A172 (cell line): Measurements from ENCODE around the gene KRTAP4-11. TPM values are rescaled to one million over a fixed set of nuclear protein-coding genes. Genes with fewer than 3 reads are reported as not detected.
"Not testable (repeated sequence)": the region's sequence is repeated elsewhere in the genome, so short reads cannot be mapped to it uniquely, and the experiment has no call there.

Experiments used
- DNase-seq: peaks from one replicate; pipeline ENCODE4 v3.0.0-alpha.2; 2015; ENCODE audit warnings: low spot score
- total RNA-seq: library from RNA; depleted of rRNA; stranded (reverse); fragments of >200 nt; shearing (Covaris generic); gene quantifications from 2 replicates; pipeline ENCODE4 v1.2.3, GENCODE V29; 2014; rRNA removed

KRTAP4-11 gene
- total RNA-seq, 1 experiment from 2014 or later: not detected

GRCh38 chr17:41084100-41084856 lies 33.9 kb downstream of the KRTAP4-11 start, which contains the start of gene KRTAP4-7:
Gene KRTAP4-7 (plus strand): TSS chr17:41084150. CDS start chr17:41084207, 57 bp downstream.
- DNase-seq: not testable (repeated sequence)

GRCh38 chr17:41083427-41083826 lies 34.7 kb downstream of the KRTAP4-11 start:
- DNase-seq: peak; percentile 45

GRCh38 chr17:41082626-41083025 lies 35.5 kb downstream of the KRTAP4-11 start:
- peak; percentile 49 for DNase-seq

GRCh38 chr17:41076788-41077187 lies 41.4 kb downstream of the KRTAP4-11 start:
- no peak for DNase-seq

- DNase-seq: no peak
Measured at GRCh38 chr17:41073676-41074075, 44.5 kb downstream of the KRTAP4-11 start.

- DNase-seq: no peak
Measured at GRCh38 chr17:41071606-41072360, 46.4 kb downstream of the KRTAP4-11 start.

- DNase-seq: no peak
Measured at GRCh38 chr17:41069031-41069430, 49.1 kb downstream of the KRTAP4-11 start.

- DNase-seq: no peak
Measured at GRCh38 chr17:41067281-41067680, 50.9 kb downstream of the KRTAP4-11 start.

Other genes with a start within 250 kb of the KRTAP4-11 start
- not detected in 2 replicates for gene KRT20, start 233.1 kb downstream of the KRTAP4-11 start, total RNA-seq
- not detected in 2 replicates for gene KRT23, start 180.7 kb downstream of the KRTAP4-11 start, total RNA-seq
- not detected in 2 replicates for gene KRT39, start 151.4 kb downstream of the KRTAP4-11 start, total RNA-seq
- not detected in 2 replicates for gene KRT40, start 134.0 kb downstream of the KRTAP4-11 start, total RNA-seq
- not detected in 2 replicates for gene KRTAP3-3, start 124.2 kb downstream of the KRTAP4-11 start, total RNA-seq
- gene KRTAP3-2, start 118.5 kb downstream of the KRTAP4-11 start, total RNA-seq: not detected in 2 replicates
- not detected in 2 replicates for gene KRTAP3-1, start 109.2 kb downstream of the KRTAP4-11 start, total RNA-seq
- gene KRTAP1-5, start 91.2 kb downstream of the KRTAP4-11 start, total RNA-seq: not detected in 2 replicates
- gene KRTAP1-4, start 88.2 kb downstream of the KRTAP4-11 start, total RNA-seq: not detected in 2 replicates
- not detected in 2 replicates for gene KRTAP1-3, start 83.5 kb downstream of the KRTAP4-11 start, total RNA-seq
- gene KRTAP1-1, start 76.9 kb downstream of the KRTAP4-11 start, total RNA-seq: not detected in 2 replicates
- not detected in 2 replicates for gene KRTAP2-1, start 71.1 kb downstream of the KRTAP4-11 start, total RNA-seq
- gene KRTAP2-2, start 63.1 kb downstream of the KRTAP4-11 start, total RNA-seq: not detected in 2 replicates
- gene KRTAP2-3, start 58.3 kb downstream of the KRTAP4-11 start, total RNA-seq: 0.69 and 1.00 TPM in 2 replicates
- not detected in 2 replicates for gene KRTAP2-4, start 52.5 kb downstream of the KRTAP4-11 start, total RNA-seq
- not detected in 2 replicates for gene KRTAP4-7, start 34.2 kb downstream of the KRTAP4-11 start, total RNA-seq
- not detected in 2 replicates for gene KRTAP4-8, start 20.2 kb downstream of the KRTAP4-11 start, total RNA-seq
- gene KRTAP4-16, start 16.2 kb downstream of the KRTAP4-11 start, total RNA-seq: not detected in 2 replicates
- 0.22 TPM in 1 of 2 replicates, not detected in the other for gene KRTAP4-9, start 13.0 kb downstream of the KRTAP4-11 start, total RNA-seq
- not detected in 2 replicates for gene KRTAP4-12, start 5.8 kb upstream of the KRTAP4-11 start, total RNA-seq
- gene KRTAP4-6, start 22.2 kb upstream of the KRTAP4-11 start, total RNA-seq: not detected in 2 replicates
- gene KRTAP4-5, start 31.5 kb upstream of the KRTAP4-11 start, total RNA-seq: not detected in 2 replicates
- gene KRTAP4-4, start 42.4 kb upstream of the KRTAP4-11 start, total RNA-seq: not detected in 2 replicates
- not detected in 2 replicates for gene KRTAP4-3, start 49.8 kb upstream of the KRTAP4-11 start, total RNA-seq
- not detected in 2 replicates for gene KRTAP4-2, start 59.8 kb upstream of the KRTAP4-11 start, total RNA-seq
- 0.26 TPM in 1 of 2 replicates, not detected in the other for gene KRTAP4-1, start 66.5 kb upstream of the KRTAP4-11 start, total RNA-seq
- not detected in 2 replicates for gene KRTAP9-1, start 71.5 kb upstream of the KRTAP4-11 start, total RNA-seq
- not detected in 2 replicates for gene KRTAP9-2, start 108.3 kb upstream of the KRTAP4-11 start, total RNA-seq
- gene KRTAP9-3, start 114.1 kb upstream of the KRTAP4-11 start, total RNA-seq: not detected in 2 replicates
- gene KRTAP9-8, start 119.6 kb upstream of the KRTAP4-11 start, total RNA-seq: not detected in 2 replicates
- not detected in 2 replicates for gene KRTAP9-4, start 131.3 kb upstream of the KRTAP4-11 start, total RNA-seq
- not detected in 2 replicates for gene KRTAP9-9, start 137.0 kb upstream of the KRTAP4-11 start, total RNA-seq
- gene KRTAP9-6, start 147.0 kb upstream of the KRTAP4-11 start, total RNA-seq: not detected in 2 replicates
- not detected in 2 replicates for gene KRTAP9-7, start 157.3 kb upstream of the KRTAP4-11 start, total RNA-seq
- gene KRTAP29-1, start 184.5 kb upstream of the KRTAP4-11 start, total RNA-seq: 0.16 TPM in 1 of 2 replicates, not detected in the other
- gene KRTAP16-1, start 190.9 kb upstream of the KRTAP4-11 start, total RNA-seq: not detected in 2 replicates
- gene KRTAP17-1, start 197.3 kb upstream of the KRTAP4-11 start, total RNA-seq: not detected in 2 replicates
- gene KRT33A, start 232.5 kb upstream of the KRTAP4-11 start, total RNA-seq: not detected in 2 replicates